GM13976 (cell line): ENCODE data around the gene NT5C2.

Experiments used
- DNase-seq: peaks from one replicate; pipeline ENCODE4 v3.0.0; 2012; ENCODE audit warnings: low spot score
- in situ Hi-C: fragments of 300-500 bp; cut with MboI; formaldehyde crosslinking; loops from one replicate; pipeline ENCODE4 v1.12.0; 2022; ENCODE audit warnings: low sequenced_read_pairs, mixed read lengths, inconsistent platforms; ENCODE audit not compliant: unreplicated experiment
- TF ChIP-seq, protein P1 (sequence below): IDR thresholded peaks from 2 replicates; pipeline ENCODE4 v1.5.1; 2012; ENCODE audit warnings: borderline replicate concordance, mild to moderate bottlenecking; ENCODE audit not compliant: insufficient read depth; ENCODE audit errors: extremely low read depth, missing control alignments, control extremely low read depth

The NT5C2 gene

DNA sequence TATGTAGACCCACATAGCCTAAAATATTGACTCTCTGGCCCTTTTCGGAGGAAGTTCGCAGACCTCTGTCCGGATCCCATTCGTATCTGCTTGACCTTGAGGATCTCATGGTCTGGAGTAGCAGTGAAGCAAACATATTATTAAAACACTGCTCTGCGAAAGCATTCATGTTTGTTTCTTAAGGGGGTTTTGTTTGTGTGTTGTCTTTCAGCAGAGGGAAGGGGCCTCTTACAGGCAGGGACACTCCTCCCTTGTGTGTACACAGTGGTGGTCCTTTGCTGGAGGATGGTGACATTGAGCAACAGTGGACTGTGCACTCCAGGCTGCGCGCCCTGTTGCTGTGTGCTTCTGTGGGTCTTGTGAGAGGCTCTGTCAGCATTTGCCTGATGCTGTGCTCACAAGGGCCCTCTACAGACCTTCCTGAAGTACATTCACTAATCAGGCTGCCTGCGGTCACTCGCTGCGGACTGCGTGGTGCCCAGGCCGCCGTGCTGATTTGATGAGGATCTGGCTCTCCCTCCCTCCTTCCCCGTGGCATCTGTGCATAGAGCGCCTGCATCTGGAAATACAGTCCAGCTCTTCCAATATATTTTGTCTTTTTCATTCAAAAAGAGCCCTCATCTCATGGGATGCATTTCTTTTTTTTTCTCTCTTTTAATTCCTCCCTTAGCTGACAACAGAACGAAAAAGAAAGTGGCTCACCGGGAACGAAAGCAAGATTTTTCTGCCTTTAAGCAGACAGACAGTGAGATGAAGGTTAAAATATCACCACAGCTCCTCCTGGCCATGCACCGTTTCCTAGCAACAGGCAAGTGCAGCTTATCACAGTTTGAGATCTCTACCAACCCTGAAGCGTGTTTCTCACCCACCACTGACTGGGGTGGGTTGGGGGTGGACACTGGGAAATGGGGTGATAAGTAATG is 139.2 kb downstream of the NT5C2 start:
- TF ChIP-seq, protein P1, sequence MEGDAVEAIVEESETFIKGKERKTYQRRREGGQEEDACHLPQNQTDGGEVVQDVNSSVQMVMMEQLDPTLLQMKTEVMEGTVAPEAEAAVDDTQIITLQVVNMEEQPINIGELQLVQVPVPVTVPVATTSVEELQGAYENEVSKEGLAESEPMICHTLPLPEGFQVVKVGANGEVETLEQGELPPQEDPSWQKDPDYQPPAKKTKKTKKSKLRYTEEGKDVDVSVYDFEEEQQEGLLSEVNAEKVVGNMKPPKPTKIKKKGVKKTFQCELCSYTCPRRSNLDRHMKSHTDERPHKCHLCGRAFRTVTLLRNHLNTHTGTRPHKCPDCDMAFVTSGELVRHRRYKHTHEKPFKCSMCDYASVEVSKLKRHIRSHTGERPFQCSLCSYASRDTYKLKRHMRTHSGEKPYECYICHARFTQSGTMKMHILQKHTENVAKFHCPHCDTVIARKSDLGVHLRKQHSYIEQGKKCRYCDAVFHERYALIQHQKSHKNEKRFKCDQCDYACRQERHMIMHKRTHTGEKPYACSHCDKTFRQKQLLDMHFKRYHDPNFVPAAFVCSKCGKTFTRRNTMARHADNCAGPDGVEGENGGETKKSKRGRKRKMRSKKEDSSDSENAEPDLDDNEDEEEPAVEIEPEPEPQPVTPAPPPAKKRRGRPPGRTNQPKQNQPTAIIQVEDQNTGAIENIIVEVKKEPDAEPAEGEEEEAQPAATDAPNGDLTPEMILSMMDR = peak; percentile 21
- DNase-seq = peak; percentile 58
- in situ Hi-C loops = no loop called here

DNA sequence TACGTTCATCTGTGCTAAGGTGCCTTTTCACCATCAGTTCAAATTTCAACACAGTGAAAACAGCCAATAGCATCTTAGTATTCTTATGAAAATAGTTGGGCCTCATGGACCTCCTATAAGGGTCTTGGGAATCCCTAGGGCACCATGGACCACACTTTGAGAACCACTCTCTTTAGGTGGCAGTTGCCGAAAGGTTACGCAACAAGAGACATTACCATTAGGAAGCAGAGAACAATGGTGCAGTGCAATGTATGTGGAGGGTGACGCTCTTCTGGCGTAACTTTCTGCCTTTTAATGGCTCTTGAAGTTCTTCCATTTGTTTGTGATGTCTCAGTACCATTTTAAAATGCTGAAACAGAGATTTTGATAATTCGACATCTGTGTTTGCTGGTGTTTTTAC is 143.8 kb downstream of the NT5C2 start:
- in situ Hi-C loops = loop anchor here (10.0 kb wide), 1 partner anchor 124 kb away; no protein-coding TSS in a partner anchor
- DNase-seq = no peak
- TF ChIP-seq, protein P1 = no peak

DNA sequence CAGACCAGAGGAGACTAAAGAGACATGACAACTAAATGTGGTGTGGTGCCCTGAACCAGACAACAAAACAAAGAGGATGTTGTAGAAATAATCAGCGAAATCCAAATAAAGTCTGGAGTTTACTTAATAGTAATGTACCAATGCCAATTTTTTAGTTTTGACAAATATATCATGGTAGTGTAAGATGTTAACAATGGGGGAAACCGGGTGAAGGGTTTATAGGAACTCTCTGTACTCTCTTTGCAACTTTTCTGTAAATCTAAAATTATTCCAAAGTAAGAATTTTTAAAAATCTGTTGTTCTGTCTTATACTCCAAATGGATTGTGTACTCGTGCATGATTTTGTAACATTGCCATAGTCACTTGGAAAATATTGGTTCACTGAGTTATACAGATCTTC is 145.7 kb downstream of the NT5C2 start:
- TF ChIP-seq, protein P1 = no peak

DNA sequence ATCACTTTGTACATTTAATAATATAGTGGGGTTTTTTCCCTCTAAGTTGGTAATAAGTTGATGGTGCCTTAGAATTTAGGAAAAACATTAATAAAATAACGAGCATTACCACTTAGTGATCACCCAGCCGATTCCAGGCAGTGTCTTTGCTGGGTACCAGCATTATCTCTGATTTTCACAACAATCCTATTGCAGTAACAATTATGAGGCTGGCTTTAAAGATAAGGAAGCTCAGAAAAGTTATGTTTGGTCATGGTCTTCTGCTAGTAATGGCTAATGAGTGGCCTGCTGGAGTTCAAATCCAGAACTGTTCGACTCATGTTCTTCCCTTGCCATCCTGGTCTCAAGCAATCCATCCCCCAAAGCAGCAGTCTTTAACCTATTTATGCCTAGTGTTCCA is 147.1 kb downstream of the NT5C2 start:
- in situ Hi-C loops = loop anchor here (10.0 kb wide), 1 partner anchor 121 kb away; no protein-coding TSS in a partner anchor
- TF ChIP-seq, protein P1 = no peak
- no peak for DNase-seq

More for the DNA sequence above, 145.7 kb downstream of the NT5C2 start:
- no peak for DNase-seq
- in situ Hi-C loops = loop anchor here (10.0 kb wide), 1 partner anchor 123 kb away; no protein-coding TSS in a partner anchor

DNA sequence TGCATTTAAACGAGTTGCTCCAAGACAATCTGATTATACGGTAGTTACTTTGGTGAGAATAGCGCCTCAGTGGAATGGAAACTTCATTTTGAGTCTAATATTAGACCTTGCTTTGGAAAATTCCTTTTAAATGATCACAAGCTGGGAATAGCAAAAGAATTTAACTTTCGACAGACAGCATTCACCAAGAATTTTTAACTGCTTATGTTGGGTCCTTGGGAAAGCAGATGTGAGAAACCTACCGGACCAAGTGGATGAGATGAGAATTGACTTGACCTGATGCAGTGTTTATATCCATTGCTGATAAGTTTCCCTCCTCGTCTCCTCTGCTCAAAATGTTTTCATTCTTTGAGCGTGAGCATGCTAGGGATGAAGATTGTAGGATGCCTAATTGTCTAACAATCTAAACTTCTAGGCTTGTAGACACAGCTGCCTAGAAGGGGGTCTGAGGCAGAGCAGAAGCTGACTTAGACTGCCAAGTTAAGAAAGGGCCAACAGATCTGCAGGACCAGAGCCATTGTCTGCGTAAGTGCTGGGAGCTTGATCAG is 148.1 kb downstream of the NT5C2 start:
- DNase-seq = no peak
- in situ Hi-C loops = loop anchor here (10.0 kb wide), 1 partner anchor 120 kb away; no protein-coding TSS in a partner anchor
- TF ChIP-seq, protein P1 = no peak

DNA sequence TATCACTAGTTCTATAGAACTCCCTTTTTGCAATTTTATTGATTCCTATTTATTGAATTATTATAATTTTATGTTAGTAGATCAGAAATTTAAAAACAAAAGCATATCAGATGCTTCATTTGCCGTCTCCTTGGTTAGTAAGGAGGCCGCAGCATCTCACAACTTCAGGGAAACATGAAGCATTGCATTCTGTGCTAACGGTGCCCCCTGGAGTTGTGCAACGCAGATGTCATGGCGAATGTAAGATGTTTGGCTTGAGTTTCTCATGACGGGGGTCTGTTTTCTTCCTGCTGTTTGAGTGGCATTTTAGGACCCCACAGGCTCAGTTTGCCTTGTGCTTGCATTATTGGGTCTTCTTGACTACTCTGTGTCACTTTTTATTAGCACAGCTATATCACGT is 150.2 kb downstream of the NT5C2 start:
- in situ Hi-C loops = loop anchor here (10.0 kb wide), 1 partner anchor 118 kb away; no protein-coding TSS in a partner anchor

More for the DNA sequence above, 150.2 kb downstream of the NT5C2 start:
- TF ChIP-seq, protein P1 = no peak
- no peak for DNase-seq
